HG03558 (cell line): ENCODE results near the gene SULT2B1.
"Not testable (repeated sequence)": the region's sequence is repeated elsewhere in the genome, so short reads cannot be mapped to it uniquely, and the experiment has no call there.

ENCODE experiments used
- ATAC-seq: cut with Tn5 transposase; IDR thresholded peaks from one replicate; pipeline ENCODE4 v1.9.1; 2021; ENCODE audit warnings: moderate number of reproducible peaks; ENCODE audit not compliant: unreplicated experiment; ENCODE audit errors: extremely low read depth

SULT2B1 gene

DNA sequence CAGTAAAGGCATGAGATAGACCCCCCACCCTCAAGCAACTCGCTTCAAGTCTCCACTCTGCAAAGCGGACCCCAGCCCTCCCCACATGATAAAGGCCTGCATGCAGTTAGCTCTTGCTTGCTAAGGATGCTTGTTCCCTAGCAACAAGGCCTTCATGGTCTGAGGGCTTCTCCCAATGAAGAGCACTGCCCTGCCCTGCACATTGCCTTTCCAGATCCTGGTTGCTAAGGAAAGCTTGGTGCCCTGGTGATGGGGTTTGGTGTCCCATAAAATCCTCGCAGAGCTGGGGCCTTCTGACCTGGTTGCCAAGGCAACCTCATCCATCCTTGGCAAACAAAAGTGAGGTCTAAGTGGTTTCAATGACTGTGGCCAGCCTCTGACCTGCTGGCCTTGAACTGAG, 79.3 kb downstream of the SULT2B1 start:
- no peak for ATAC-seq

GRCh38 chr19:48632286-48632685, 80.3 kb downstream of the SULT2B1 start:
- not testable (repeated sequence) for ATAC-seq

GRCh38 chr19:48632692-48633147, 80.7 kb downstream of the SULT2B1 start:
- ATAC-seq = no peak

GRCh38 chr19:48633148-48634035, 81.4 kb downstream of the SULT2B1 start:
- ATAC-seq = no peak

DNA sequence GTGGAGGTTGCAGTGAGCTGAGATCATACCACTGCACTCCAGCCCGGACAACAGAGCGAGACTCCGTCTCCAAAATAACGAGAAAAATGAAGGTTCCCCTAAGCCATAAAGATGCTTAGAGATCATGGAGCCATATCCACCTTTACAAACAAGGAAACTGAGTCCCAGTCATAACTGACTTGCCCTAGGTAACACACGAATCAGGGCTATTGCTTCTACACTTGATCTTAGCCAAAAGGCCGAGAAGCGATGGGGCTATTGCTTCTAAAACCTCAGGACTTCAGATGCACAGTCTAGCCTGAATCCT, 82.0 kb downstream of the SULT2B1 start:
- ATAC-seq = no peak

DNA sequence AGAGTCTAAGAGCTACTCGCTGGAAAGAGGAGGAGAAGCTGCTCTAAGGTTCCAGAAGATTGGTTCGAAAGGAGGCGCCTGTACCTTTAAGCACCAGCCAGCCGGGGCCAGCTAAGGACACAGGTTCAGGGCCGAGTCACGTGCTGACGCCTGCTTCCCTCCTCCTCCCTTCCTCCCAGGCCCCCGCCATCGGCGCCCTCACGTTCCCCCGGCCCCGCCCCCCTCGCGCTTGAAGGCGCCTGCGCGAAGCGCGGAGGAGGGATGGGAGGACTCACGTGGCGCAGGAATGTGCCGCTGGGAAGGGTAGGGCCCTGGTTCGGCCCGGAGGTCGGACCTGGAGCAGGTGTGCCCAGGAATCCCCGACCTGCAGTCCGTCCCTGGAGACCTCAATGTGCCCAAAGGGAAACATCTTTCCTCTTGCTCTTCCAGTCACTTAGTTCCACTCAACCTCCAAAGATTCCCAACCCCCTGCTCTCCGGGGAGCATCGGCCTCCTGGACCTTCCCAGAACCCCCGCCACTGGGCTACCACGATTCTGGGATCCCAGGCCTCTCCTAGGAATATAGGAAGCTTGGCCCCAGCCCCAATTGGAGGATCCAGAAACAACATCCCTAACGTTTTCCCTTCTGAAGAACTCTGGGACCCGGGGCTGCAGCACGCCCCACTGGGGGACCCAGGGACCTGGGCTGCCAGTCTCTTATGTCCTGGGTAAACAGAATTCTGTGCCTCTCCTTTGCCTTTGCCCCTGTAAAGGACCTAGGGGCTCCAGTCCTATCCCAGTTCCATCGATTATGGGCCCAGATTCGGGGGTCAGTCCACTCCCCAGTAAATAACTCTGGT, 82.7 kb downstream of the SULT2B1 start:
- ATAC-seq = no peak

DNA sequence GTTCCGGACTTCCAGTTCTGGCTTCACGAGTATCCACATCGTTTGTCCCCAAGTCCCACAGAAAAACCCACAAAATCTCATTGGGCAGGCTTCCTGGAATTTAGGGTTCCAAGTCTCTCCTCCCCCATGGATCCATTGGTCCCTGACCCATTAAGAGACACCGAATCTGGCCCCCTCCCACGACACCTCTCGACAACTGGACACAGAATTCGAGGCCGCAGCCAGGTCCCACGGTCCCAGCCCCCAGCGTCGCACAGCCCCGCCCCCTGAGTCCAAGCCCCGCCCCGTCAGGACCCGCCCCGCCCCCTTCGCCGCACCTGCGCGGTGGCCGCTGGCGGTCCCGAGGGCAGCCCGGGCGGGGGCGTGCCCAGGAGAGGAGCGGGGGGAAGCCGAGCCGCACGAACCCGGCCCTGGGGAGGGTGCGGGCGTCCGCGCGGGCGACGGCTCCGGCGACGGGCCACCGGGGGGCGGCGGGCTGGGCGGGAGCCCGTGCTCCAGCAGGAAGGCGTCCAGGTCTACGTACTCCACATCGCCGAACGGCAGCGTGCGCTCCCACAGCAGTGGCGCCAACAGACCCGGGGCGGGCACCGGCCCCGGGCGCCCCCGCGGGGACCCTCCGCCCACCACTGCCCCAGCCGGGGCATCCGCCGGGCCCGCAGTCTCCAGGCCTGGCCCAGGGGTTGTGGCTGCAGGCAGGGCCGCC, 83.4 kb downstream of the SULT2B1 start:
- no peak for ATAC-seq

GRCh38 chr19:48635966-48636858, 84.2 kb downstream of the SULT2B1 start:
- ATAC-seq = no peak

DNA sequence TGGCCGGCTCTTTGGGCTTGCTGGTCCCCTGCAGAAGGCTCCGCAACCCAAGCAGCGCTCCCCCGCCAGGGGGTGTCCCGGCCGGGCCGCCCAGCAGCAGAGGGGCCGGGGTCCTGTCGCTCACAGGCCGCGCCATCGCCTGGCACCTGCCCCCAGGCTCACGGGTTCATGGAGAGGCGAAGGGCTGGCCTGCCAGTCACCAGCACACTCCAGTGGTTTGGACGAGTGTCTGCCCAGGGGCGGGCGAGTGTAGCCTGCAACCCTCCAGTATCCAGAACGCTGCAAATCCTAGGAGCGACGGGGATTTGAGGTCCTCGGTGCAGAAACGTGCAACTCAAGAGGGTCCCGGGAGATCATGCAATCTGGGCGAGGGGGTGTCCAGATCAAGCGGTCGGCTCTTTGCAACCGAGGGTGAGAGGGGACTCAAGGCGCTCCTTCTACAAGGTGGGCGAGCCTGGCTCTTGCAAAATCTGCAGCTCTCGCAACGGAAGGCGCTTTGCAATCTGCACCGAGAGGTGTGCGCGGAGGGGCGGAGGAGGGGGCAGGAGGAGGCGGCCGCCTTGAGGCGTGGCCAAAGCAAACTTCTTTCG, 85.0 kb downstream of the SULT2B1 start, which contains the start of gene DBP:
TSS of gene DBP (minus strand) at position 521 of the 590 bp plus-strand sequence. CDS start at position 136, 385 bp downstream.
- no peak for ATAC-seq

DNA sequence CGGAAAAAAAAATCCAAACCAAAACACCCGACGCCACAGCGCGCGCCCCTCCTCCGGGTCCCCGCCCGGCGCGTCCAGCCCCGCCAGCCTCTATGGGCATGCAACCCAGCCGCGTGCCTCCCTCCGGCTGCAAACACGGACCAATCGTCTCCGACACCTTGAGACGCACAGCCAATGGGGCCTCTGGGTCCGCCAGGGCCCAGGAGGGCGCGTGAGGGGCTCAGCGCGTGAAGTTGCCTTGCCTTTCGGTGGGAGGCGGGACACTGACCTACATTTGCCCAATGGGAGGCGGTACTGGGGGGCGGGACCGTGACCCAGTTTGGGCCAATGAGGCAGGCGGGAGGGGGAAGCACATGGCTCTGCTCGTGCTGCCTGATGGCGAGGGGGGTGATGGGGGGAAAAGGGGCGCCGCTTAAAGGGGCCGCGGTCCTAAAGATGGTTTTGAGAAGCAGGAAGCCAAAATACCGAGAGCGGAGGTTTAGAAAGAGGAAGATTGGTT, 85.5 kb downstream of the SULT2B1 start:
- peak; percentile 54 for ATAC-seq

DNA sequence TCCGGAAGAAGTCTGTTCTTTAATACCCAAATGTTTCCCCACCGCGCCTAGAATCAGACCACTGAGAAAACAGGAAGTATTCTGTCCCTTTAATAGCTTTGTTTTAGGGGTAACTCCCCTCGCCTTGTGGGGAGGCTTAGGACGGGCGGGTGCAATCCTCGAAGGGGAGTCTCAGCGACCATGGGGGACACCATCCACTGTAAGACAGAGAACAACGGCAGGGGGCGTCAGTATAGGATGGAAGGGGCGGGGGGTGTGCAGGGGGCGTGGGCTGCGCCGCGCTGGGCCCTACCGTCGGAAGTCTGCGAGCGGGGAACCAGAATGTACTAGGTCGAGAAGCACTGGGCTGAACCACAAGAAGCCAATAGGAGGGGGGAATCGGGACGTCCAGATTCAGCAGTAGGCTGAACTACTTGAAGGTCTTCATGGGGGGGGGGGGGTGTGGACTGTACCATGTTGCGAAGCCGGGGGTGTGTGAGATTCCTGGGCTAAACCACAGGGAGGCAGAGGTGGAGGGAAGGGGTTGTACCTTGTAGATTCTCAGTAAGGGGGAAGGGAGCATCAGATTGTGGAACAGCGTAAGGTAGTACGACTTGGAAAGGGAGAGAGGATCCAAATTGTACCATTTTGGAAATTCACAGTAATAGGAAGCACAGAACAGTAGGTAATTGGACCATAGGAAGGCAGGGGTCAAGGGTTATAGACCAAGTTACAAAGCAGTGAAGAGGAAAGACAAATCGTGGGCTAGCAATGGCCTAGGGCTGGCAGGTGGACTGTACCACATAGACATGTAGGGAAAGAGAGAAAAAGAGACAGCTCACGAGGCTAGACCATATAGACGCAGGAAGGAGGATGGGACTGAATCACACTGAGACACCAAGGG, 86.2 kb downstream of the SULT2B1 start:
- no peak for ATAC-seq

DNA sequence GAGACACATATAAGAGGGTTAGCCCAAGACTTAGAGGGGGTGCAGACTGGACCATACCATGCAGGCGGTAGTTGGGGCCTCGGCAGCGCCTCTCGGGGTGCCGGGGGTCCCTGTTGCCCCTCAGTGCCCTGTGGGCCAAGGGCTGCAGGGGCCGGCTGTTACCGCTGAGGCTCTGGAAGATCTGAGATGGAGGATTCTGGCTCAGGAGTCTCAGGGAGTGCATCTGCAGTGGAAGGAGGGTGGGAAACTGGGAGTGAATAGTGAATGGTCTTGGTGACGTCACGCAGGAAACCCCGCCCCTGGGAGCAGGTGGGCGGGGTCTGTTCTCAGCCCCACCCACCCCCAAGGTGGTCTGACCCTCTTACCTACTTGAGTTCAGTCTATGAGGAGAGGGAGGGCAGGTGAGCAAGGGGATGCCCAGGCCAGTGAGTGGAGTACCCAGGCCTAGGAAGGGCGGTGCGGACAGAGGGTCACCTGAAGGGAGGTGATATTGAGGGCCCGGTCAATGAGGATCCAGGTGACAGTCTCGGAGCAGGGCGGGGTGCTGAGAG, 86.9 kb downstream of the SULT2B1 start:
- no peak for ATAC-seq

DNA sequence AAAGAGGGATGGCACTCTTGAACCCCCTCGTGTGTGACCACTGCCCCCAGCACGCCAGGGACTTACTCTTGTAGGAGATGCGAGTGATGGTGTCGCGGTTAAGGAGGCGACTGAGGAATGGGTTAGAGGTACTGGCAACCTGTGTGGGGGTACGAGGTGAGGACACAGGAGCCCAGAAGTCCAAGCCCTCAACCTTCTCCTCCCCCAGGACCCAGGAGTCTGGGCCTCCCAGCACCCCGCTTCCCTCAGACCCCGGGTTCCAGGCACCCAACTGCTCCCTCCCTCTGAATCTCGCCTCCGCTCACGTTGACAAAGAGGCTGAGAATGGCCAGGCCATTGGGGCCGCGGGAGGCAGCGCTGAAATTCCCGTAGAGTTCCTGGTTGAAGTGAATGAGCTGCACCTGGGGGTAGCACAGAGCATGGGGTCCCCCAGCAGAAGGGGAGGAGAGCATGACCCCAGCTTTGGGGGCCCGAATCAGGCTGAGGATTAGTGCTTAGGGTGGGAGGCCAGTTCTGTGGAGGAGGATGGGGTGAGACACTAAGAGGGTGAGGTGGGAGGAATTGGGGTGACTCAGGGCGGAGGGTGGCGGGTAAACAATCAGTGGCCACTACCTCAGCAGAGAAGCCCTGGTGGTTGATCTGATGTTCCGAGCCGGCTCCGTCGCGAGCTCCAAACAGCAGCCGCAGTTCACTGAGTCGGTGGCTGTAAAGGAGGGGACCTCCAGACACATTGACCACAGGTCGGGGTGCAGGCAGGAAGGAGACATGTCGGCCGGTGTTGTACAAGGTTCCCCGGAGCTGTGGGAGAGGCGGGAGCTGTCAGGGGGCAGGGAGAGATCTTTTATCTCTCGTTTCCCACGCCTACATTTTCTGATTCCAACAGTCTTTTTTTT, 87.8 kb downstream of the SULT2B1 start:
- ATAC-seq = no peak

- no peak for ATAC-seq
Observed at GRCh38 chr19:48641850-48642249, 89.9 kb downstream of the SULT2B1 start.

DNA sequence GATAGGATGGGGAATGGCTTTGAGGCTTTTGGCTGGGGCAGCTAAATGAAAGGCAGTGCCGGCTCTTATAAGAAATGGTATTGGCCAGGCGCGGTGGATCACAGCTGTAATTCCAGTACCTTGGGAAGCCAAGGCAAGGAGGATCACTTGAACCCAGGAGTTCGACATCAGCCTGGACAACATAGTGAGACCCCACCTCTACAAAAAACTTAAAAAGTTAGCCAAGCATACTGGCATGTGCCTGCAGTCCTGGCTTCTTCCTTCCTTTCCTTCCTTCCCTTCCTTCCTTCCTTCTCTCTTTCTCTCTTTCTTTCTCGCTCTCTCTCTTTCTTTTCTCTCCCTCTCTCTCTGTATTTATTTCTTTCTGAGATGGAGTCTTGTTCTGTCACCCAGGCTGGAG, 90.9 kb downstream of the SULT2B1 start:
- no peak for ATAC-seq

GRCh38 chr19:48644355-48644754, 92.4 kb downstream of the SULT2B1 start:
- no peak for ATAC-seq
